HG03060 (cell line): ENCODE results near the gene INSC.

Source experiments
- ATAC-seq: cut with Tn5 transposase; IDR thresholded peaks from one replicate; pipeline ENCODE4 v1.9.1; 2021; ENCODE audit warnings: low read depth, moderate number of reproducible peaks; ENCODE audit not compliant: unreplicated experiment

Gene INSC

GRCh38 chr11:15180212-15180792, 65.6 kb downstream of the INSC start:
- ATAC-seq, result no peak

GRCh38 chr11:15182372-15182771, 67.6 kb downstream of the INSC start:
- no peak for ATAC-seq

- ATAC-seq, result no peak
Measured at GRCh38 chr11:15185021-15185420, 70.3 kb downstream of the INSC start.

- ATAC-seq, result no peak
Measured at GRCh38 chr11:15186146-15186545, 71.4 kb downstream of the INSC start.

- ATAC-seq, result no peak
Measured at GRCh38 chr11:15189189-15189588, 74.5 kb downstream of the INSC start.

GRCh38 chr11:15189641-15190365, 75.1 kb downstream of the INSC start:
- ATAC-seq, result no peak

GRCh38 chr11:15190611-15191010, 75.9 kb downstream of the INSC start:
- ATAC-seq, result no peak

GRCh38 chr11:15192005-15192556, 77.4 kb downstream of the INSC start:
- no peak for ATAC-seq

- no peak for ATAC-seq
Measured at GRCh38 chr11:15194671-15195415, 80.1 kb downstream of the INSC start.

GRCh38 chr11:15195454-15196200, 80.9 kb downstream of the INSC start:
- ATAC-seq, result no peak

GRCh38 chr11:15196704-15197103, 82.0 kb downstream of the INSC start:
- no peak for ATAC-seq

GRCh38 chr11:15197696-15198095, 83.0 kb downstream of the INSC start:
- no peak for ATAC-seq

- ATAC-seq, result no peak
Measured at GRCh38 chr11:15198284-15198683, 83.6 kb downstream of the INSC start.

- no peak for ATAC-seq
Measured at GRCh38 chr11:15199693-15200092, 85.0 kb downstream of the INSC start.

- no peak for ATAC-seq
Measured at GRCh38 chr11:15200696-15201095, 86.0 kb downstream of the INSC start.

GRCh38 chr11:15201586-15201985, 86.9 kb downstream of the INSC start:
- ATAC-seq, result no peak

- no peak for ATAC-seq
Measured at GRCh38 chr11:15202626-15203025, 87.9 kb downstream of the INSC start.

GRCh38 chr11:15204711-15205110, 90.0 kb downstream of the INSC start:
- ATAC-seq, result no peak

GRCh38 chr11:15206791-15207190, 92.1 kb downstream of the INSC start:
- ATAC-seq, result no peak

- peak; percentile 81 for ATAC-seq
Measured at GRCh38 chr11:15208378-15209222, 93.9 kb downstream of the INSC start.
